ENCODE results near the gene SIN3A. TPM values are rescaled to one million over a fixed set of nuclear protein-coding genes. Genes with fewer than 3 reads are reported as not detected.
"Not testable (repeated sequence)": the region's sequence is repeated elsewhere in the genome, so short reads cannot be mapped to it uniquely, and the experiment has no call there.

Gene SIN3A
- total RNA-seq, 1 donor from 2014 or later = 34.8 TPM

- DNase-seq = not testable (repeated sequence)
Observed at GRCh38 chr15:75333654-75334419, 117.7 kb downstream of the SIN3A start.

- not testable (repeated sequence) for DNase-seq
Observed at GRCh38 chr15:75332093-75332492, 119.4 kb downstream of the SIN3A start.

- no peak for DNase-seq
Observed at GRCh38 chr15:75329571-75329970, 121.9 kb downstream of the SIN3A start.

GRCh38 chr15:75328493-75329314 is 122.8 kb downstream of the SIN3A start:
- no peak for DNase-seq

GRCh38 chr15:75327491-75327890 is 124.0 kb downstream of the SIN3A start:
- no peak for DNase-seq

GRCh38 chr15:75327005-75327404 is 124.5 kb downstream of the SIN3A start:
- DNase-seq = no peak

GRCh38 chr15:75325922-75326321 is 125.6 kb downstream of the SIN3A start:
- DNase-seq = no peak

GRCh38 chr15:75321711-75322110 is 129.8 kb downstream of the SIN3A start:
- DNase-seq = no peak

Small RNA genes lying within 50 kb of the gene (small RNA-seq; reads per million reads assigned to genes)
- gene AC105036.2 = not detected

Other genes with a start within 250 kb of the SIN3A start
- 0.31 TPM for gene C15orf39, start 249.8 kb downstream of the SIN3A start, total RNA-seq
- gene GOLGA6C, start 193.4 kb downstream of the SIN3A start, total RNA-seq = not detected
- gene GOLGA6D, start 168.9 kb downstream of the SIN3A start, total RNA-seq = not detected
- gene COMMD4, start 115.6 kb downstream of the SIN3A start, total RNA-seq = 17.5 TPM
- gene NEIL1, start 104.7 kb downstream of the SIN3A start, total RNA-seq = 26.2 TPM
- gene MAN2C1, start 83.1 kb downstream of the SIN3A start, total RNA-seq = 70.3 TPM
- gene PTPN9, start 127.6 kb upstream of the SIN3A start, total RNA-seq = 29.3 TPM
- gene SNUPN, start 174.0 kb upstream of the SIN3A start, total RNA-seq = 26.0 TPM
- gene IMP3, start 188.5 kb upstream of the SIN3A start, total RNA-seq = 35.9 TPM
- gene SNX33, start 196.2 kb upstream of the SIN3A start, total RNA-seq = 1.4 TPM

Measured in occipital lobe (tissue), 3 donors.